Measurements from ENCODE around the gene TNRC18.

GRCh38 chr7:5393328-5393727 lies 30.3 kb downstream of the TNRC18 start:
- TF ChIP-seq CTCF (IDR thresholded peaks at IDR 0.05) (no peak), POLR2A (IDR thresholded peaks at IDR 0.05) (no peak)

Measured in Peyer's patch (tissue), 4 donors.